ENCODE results near the gene ARHGAP26.

DNA sequence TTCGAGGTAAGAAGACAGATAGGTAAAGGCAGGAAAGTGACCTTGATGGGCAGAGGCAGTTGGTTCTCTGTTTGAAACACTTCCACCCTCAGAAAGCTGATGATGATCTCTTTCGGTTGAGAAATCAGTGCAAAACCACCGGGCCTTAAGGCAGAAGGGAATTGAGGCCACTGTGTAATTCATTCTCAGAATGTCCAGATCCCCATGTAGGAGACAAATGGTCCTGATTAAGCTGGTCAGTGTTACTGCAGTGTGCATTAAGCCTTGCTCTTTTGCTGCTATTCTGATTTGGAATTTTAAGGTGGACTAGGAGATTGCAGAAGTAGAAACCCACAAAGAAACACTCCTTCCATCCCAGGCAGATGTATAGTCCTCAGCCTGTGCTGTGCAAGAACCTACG lies 255.2 kb downstream of the ARHGAP26 start:
- TF ChIP-seq CTCF (IDR thresholded peaks at IDR 0.05; ENCODE audit: low read depth, low read length, poor library complexity, severe bottlenecking) (no peak), EZH2phosphoT487 (IDR thresholded peaks at IDR 0.05; ENCODE audit: borderline replicate concordance, low read length) (no peak)

All from DOHH2 (cell line).